ENCODE measurements around the gene MED16.
"Not testable (repeated sequence)": the region's sequence is repeated elsewhere in the genome, so short reads cannot be mapped to it uniquely, and the experiment has no call there.

MED16 gene

GRCh38 chr19:888581-889385 is 4.2 kb downstream of the MED16 start:
- no peak for FAIRE-seq

- FAIRE-seq, result no peak
Measured at GRCh38 chr19:887599-887998, 5.4 kb downstream of the MED16 start.

GRCh38 chr19:887072-887471 is 5.9 kb downstream of the MED16 start:
- no peak for FAIRE-seq

- no peak for FAIRE-seq
Measured at GRCh38 chr19:885536-886224, 7.3 kb downstream of the MED16 start.

GRCh38 chr19:884420-885211 is 8.4 kb downstream of the MED16 start:
- no peak for FAIRE-seq

GRCh38 chr19:883661-884211 is 9.3 kb downstream of the MED16 start:
- no peak for FAIRE-seq

- FAIRE-seq, result no peak
Measured at GRCh38 chr19:882871-883497, 10.0 kb downstream of the MED16 start.

GRCh38 chr19:881385-882071 is 11.5 kb downstream of the MED16 start:
- no peak for FAIRE-seq

GRCh38 chr19:879711-880438 is 13.1 kb downstream of the MED16 start:
- no peak for FAIRE-seq

- FAIRE-seq, result not testable (repeated sequence)
Measured at GRCh38 chr19:878751-879561, 14.0 kb downstream of the MED16 start.

GRCh38 chr19:877992-878660 is 14.9 kb downstream of the MED16 start:
- not testable (repeated sequence) for FAIRE-seq

GRCh38 chr19:876780-877314 is 16.1 kb downstream of the MED16 start:
- FAIRE-seq, result no peak

GRCh38 chr19:876089-876488 is 16.9 kb downstream of the MED16 start:
- FAIRE-seq, result no peak

- no peak for FAIRE-seq
Measured at GRCh38 chr19:875265-875879, 17.6 kb downstream of the MED16 start.

- no peak for FAIRE-seq
Measured at GRCh38 chr19:873561-874041, 19.4 kb downstream of the MED16 start.

GRCh38 chr19:873084-873483 is 19.9 kb downstream of the MED16 start:
- FAIRE-seq, result no peak

GRCh38 chr19:872266-872951 is 20.6 kb downstream of the MED16 start:
- FAIRE-seq, result no peak

Data from colon (tissue), 2 donors.